Measurements from ENCODE around the gene PPP4R3C. TPM values are rescaled to one million over a fixed set of nuclear protein-coding genes. Genes with fewer than 3 reads are reported as not detected.
"Not testable (repeated sequence)": the region's sequence is repeated elsewhere in the genome, so short reads cannot be mapped to it uniquely, and the experiment has no call there.

PPP4R3C gene
- total and polyA plus RNA-seq, 2 donors from 2014 or later, result not detected

- Histone ChIP-seq H3K4me3 (ENCODE audit: low read length in 3 of 3) (no peak overlapping the region), H3K4me1 (ENCODE audit: control insufficient read depth in 2 of 3, insufficient read depth in 2 of 3, low read depth in 1 of 3, low read length in 3 of 3) (no peaks in the 10 kb centered on the region), H3K9me3 (ENCODE audit: control insufficient read depth in 2 of 3, insufficient read depth in 1 of 3, low read length in 3 of 3) (no peaks in the 10 kb centered on the region), H3K27me3 (ENCODE audit: control insufficient read depth, insufficient read depth, low read length) (no peaks in the 10 kb centered on the region), H3K9ac (ENCODE audit: low read length in 3 of 3) (no peak overlapping the region), H3K36me3 (ENCODE audit: control insufficient read depth in 2 of 3, insufficient read depth in 3 of 3, low read length in 3 of 3) (no peaks in the 10 kb centered on the region), H3K27ac (ENCODE audit: low read depth in 2 of 2, low read length in 2 of 2) (no peak overlapping the region)
- intact Hi-C loops (cut with DNase I), result no loop called here
- TF ChIP-seq, protein P1, sequence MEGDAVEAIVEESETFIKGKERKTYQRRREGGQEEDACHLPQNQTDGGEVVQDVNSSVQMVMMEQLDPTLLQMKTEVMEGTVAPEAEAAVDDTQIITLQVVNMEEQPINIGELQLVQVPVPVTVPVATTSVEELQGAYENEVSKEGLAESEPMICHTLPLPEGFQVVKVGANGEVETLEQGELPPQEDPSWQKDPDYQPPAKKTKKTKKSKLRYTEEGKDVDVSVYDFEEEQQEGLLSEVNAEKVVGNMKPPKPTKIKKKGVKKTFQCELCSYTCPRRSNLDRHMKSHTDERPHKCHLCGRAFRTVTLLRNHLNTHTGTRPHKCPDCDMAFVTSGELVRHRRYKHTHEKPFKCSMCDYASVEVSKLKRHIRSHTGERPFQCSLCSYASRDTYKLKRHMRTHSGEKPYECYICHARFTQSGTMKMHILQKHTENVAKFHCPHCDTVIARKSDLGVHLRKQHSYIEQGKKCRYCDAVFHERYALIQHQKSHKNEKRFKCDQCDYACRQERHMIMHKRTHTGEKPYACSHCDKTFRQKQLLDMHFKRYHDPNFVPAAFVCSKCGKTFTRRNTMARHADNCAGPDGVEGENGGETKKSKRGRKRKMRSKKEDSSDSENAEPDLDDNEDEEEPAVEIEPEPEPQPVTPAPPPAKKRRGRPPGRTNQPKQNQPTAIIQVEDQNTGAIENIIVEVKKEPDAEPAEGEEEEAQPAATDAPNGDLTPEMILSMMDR (IDR thresholded peaks at IDR 0.05; ENCODE audit: borderline replicate concordance, extremely low read depth, insufficient read depth), result no peak
- no peak for FAIRE-seq
- peak in 2 of 5 donors; percentile 17 to 27 for DNase-seq
Observed at GRCh38 chrX:27445438-27445837, 17.7 kb downstream of the PPP4R3C start.

GRCh38 chrX:27444093-27444908 lies 18.8 kb downstream of the PPP4R3C start:
- intact Hi-C loops (cut with DNase I), result no loop called here
- H3K4me3 ChIP-seq (ENCODE audit: low read length in 3 of 3), result no peak overlapping the region
- H3K9me3 ChIP-seq (ENCODE audit: control insufficient read depth in 2 of 3, insufficient read depth in 1 of 3, low read length in 3 of 3), result no peaks in the 10 kb centered on the region
- H3K36me3 ChIP-seq (ENCODE audit: control insufficient read depth in 2 of 3, insufficient read depth in 3 of 3, low read length in 3 of 3), result no peaks in the 10 kb centered on the region
- TF ChIP-seq, protein P1 (IDR thresholded peaks at IDR 0.05; ENCODE audit: borderline replicate concordance, extremely low read depth, insufficient read depth), result no peak
- FAIRE-seq (no peak), DNase-seq (no peak)
- no peak overlapping the region for H3K27ac ChIP-seq (ENCODE audit: low read depth in 2 of 2, low read length in 2 of 2)
- H3K27me3 ChIP-seq (ENCODE audit: control insufficient read depth, insufficient read depth, low read length), result no peaks in the 10 kb centered on the region
- no peaks in the 10 kb centered on the region for H3K4me1 ChIP-seq (ENCODE audit: control insufficient read depth in 2 of 3, insufficient read depth in 2 of 3, low read depth in 1 of 3, low read length in 3 of 3)
- no peak overlapping the region for H3K9ac ChIP-seq (ENCODE audit: low read length in 3 of 3)

DNA sequence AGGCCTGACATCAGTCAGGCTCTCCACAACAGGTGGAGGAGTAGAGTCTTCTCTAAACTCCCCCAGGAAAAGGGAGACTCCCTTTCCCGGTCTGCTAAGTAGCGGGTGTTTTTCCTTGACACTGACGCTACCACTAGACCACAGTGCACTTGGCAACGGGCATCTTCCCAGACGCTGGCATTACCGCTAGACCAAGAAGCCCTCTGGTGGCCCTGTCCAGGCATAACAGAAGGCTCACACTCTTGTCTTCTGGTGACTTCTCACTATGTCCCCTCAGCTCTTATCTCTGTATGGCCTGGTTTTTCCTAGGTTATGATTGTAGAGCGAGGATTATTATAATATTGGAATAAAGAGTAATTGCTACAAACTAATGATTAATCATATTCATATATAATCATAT lies 20.7 kb downstream of the PPP4R3C start:
- FAIRE-seq; H3K4me3 ChIP-seq (ENCODE audit: low read length in 3 of 3); H3K27me3 ChIP-seq (ENCODE audit: control insufficient read depth, insufficient read depth, low read length); H3K4me1 ChIP-seq (ENCODE audit: control insufficient read depth in 2 of 3, insufficient read depth in 2 of 3, low read depth in 1 of 3, low read length in 3 of 3); H3K36me3 ChIP-seq (ENCODE audit: control insufficient read depth in 2 of 3, insufficient read depth in 3 of 3, low read length in 3 of 3); DNase-seq; H3K27ac ChIP-seq (ENCODE audit: low read depth in 2 of 2, low read length in 2 of 2); intact Hi-C loops (cut with DNase I); H3K9me3 ChIP-seq (ENCODE audit: control insufficient read depth in 2 of 3, insufficient read depth in 1 of 3, low read length in 3 of 3); H3K9ac ChIP-seq (ENCODE audit: low read length in 3 of 3): not testable (repeated sequence)

GRCh38 chrX:27439771-27440170 lies 23.4 kb downstream of the PPP4R3C start:
- no peaks in the 10 kb centered on the region for H3K4me1 ChIP-seq (ENCODE audit: control insufficient read depth in 2 of 3, insufficient read depth in 2 of 3, low read depth in 1 of 3, low read length in 3 of 3)
- H3K27me3 ChIP-seq (ENCODE audit: control insufficient read depth, insufficient read depth, low read length), result no peaks in the 10 kb centered on the region
- TF ChIP-seq, protein P1 (IDR thresholded peaks at IDR 0.05; ENCODE audit: borderline replicate concordance, extremely low read depth, insufficient read depth), result no peak
- H3K36me3 ChIP-seq (ENCODE audit: control insufficient read depth in 2 of 3, insufficient read depth in 3 of 3, low read length in 3 of 3), result no peaks in the 10 kb centered on the region
- no peak overlapping the region for H3K9ac ChIP-seq (ENCODE audit: low read length in 3 of 3)
- DNase-seq, result peak in 1 of 5 donors; percentile 8
- H3K4me3 ChIP-seq (ENCODE audit: low read length in 3 of 3), result no peak overlapping the region
- FAIRE-seq, result no peak
- no peaks in the 10 kb centered on the region for H3K9me3 ChIP-seq (ENCODE audit: control insufficient read depth in 2 of 3, insufficient read depth in 1 of 3, low read length in 3 of 3)
- H3K27ac ChIP-seq (ENCODE audit: low read depth in 2 of 2, low read length in 2 of 2), result no peak overlapping the region
- intact Hi-C loops (cut with DNase I), result no loop called here
